Esophagus muscularis mucosa (tissue), 3 donors: ENCODE measurements around the gene DAPK2.

Experiments
- CTCF ChIP-seq, 3 experiments: fragments of 200-600 bp in 2 of 3; fragments of 450-650 bp in 1 of 3; sonication (generic) in 2 of 3; IDR thresholded peaks; one replicate each; pipeline ENCODE4 v1.5.1; 2017 to 2019; ENCODE audit warnings: antibody characterized with exemption in 3 of 3, mild to moderate bottlenecking in 2 of 3, moderate library complexity in 1 of 3
- EP300 ChIP-seq: sonication (generic); formaldehyde crosslinking; IDR thresholded peaks from one replicate; pipeline ENCODE4 v1.6.1; 2017; ENCODE audit warnings: antibody characterized with exemption

GRCh38 chr15:63922261-63922904, 123.9 kb downstream of the DAPK2 start:
- TF ChIP-seq EP300 (no peak), CTCF (IDR thresholded peaks at IDR 0.05) (no peak)
